Heart right ventricle (tissue), 16 donors: ENCODE measurements around the gene DPEP1. TPM values are rescaled to one million over a fixed set of nuclear protein-coding genes. Genes with fewer than 3 reads are reported as not detected.
A peak's percentile ranks its signal among the peaks of the same experiment; 100 is the strongest.

Experiments
- ATAC-seq, 8 donors: fragments of 200-7000 bp; cut with Tn5 transposase; one replicate each; pipeline ENCODE4 v1.9.1; 2020; ENCODE audit warnings: mild to moderate bottlenecking in 8 of 8, moderate library complexity in 8 of 8, moderate number of reproducible peaks in 1 of 8
- DNase-seq, 2 donors: peaks; one replicate each; pipeline ENCODE4 v3.0.0-alpha.2; 2020
- H3K27ac ChIP-seq, 10 donors: fragments of 200-600 bp; sonication (generic) in 2 of 10; one replicate each; pipeline versions ENCODE4 v1.5.0 to v1.8.0; 2020 to 2022; ENCODE audit warnings: mild to moderate bottlenecking in 3 of 10
- H3K27me3 ChIP-seq, 7 donors: fragments of 200-600 bp; one replicate each; pipeline ENCODE4 v1.8.0; 2021 to 2022; ENCODE audit warnings: mild to moderate bottlenecking in 2 of 7
- H3K36me3 ChIP-seq, 9 donors: fragments of 200-600 bp; sonication (generic) in 1 of 9; one replicate each; pipeline versions ENCODE4 v1.5.0 to v1.8.0; 2020 to 2022; ENCODE audit warnings: mild to moderate bottlenecking in 2 of 9
- H3K4me1 ChIP-seq, 9 donors: fragments of 200-600 bp; sonication (generic) in 1 of 9; one replicate each; pipeline versions ENCODE4 v1.5.0 to v1.8.0; 2020 to 2022; ENCODE audit warnings: mild to moderate bottlenecking in 4 of 9
- H3K4me3 ChIP-seq, 10 donors: fragments of 200-600 bp; sonication (generic) in 2 of 10; one replicate each; pipeline versions ENCODE4 v1.5.0 to v1.8.0; 2020 to 2022; ENCODE audit warnings: mild to moderate bottlenecking in 7 of 10, moderate library complexity in 2 of 10
- H3K9me3 ChIP-seq, 11 donors: fragments of 200-600 bp in 10 of 11; sonication (generic) in 2 of 11; one replicate each; pipeline versions ENCODE4 v1.5.0 to v1.8.0; 2013 to 2022; ENCODE audit warnings: mild to moderate bottlenecking in 2 of 11, control low read depth in 1 of 11, moderate library complexity in 1 of 11
- CTCF ChIP-seq, 9 donors: fragments of 200-600 bp; sonication (generic) in 2 of 9; IDR thresholded peaks; one replicate each; pipeline versions ENCODE4 v1.5.0 to v1.8.0; 2021 to 2022; ENCODE audit warnings: antibody characterized with exemption in 9 of 9, mild to moderate bottlenecking in 5 of 9, moderate library complexity in 1 of 9
- WGBS, 2 donors: extraction: QIAGEN DNeasy Blood & Tissue Kit; methylation state at CpG; one replicate each; pipeline ENCODE4 v1.1.7; 2013; ENCODE audit warnings: inconsistent platforms in 1 of 2; 5-methylcytosine and 5-hydroxymethylcytosine counted together
- intact Hi-C, 10 donors: fragments of 100-400 bp; cut with DNase I; formaldehyde crosslinking; loops; one replicate each; pipeline versions ENCODE4 v1.11.1 to v1.14.2; 2022
- polyA plus RNA-seq, 2 donors: library from polyadenylated mRNA; stranded (reverse); fragments of 200-250 nt; gene quantifications; one replicate each; pipeline ENCODE4 v1.2.3, GENCODE V29; 2013
- total RNA-seq, 10 donors: library from RNA; stranded (reverse); fragmentation: NEBNext Ultra II Directional in 3 of 10; extraction: Animal tissue kit (Norgen Biotek cat#: 25700) in 3 of 10; gene quantifications; one replicate each; pipeline versions ENCODE4 v1.2.1 to v1.2.4, GENCODE V29; 2021 to 2023
- donor health status: Arrhythmogenic right ventricular cardiomyopathy.
- donor health status: ischemic (EF 13 %, LVEDD 7.1; RV severe dilation, severe dysfunction).
- donor health status: healthy with polysubstance abuse.
- donor health status: DM: no; HTN: yes; CAD: no.
- donor health status: DM: no; HTN: no; CAD: no.
- donor health status: ischemic (EF 25% LVEDD 6.9; RV normal size, moderate dysfunction).
- donor health status: ischemic (EF 25% LVEDD 5.7; RV mildly dilated, moderate dysfunction).
- donor health status: healthy.
- donor health status: DM: yes; HTN: yes; CAD: no.
- donor health status: Ischemic cardiomyopathy.
- donor health status: ischemic (EF 35%, LVEDD 5.7; RV mildly dilated, moderate dysfunction).
- donor health status: nonischemic (EF 11% LVEDD 7.7; RV severe dilation, severe dysfunction).
- donor health status: DM: yes; HTN: yes; CAD: no.
- donor health status: PGD.
- donor health status: ischemic (EF 29% LVEDD 5.4; RV normal size, mild dysfunction).
- donor health status: nonischemic (EF 23%, LVEDD 6.1; RV moderate dilation, normal function).

Gene DPEP1
- total and polyA plus RNA-seq, 12 donors, result 0.09 TPM; not detected in 11

GRCh38 chr16:89572485-89573205 lies 40.8 kb upstream of the DPEP1 start:
- Histone ChIP-seq H3K36me3 (no peaks in the 10 kb centered on the region), H3K4me1 (peaks cover 11 to 22% (median 17%) of the 10 kb centered on the region in 9 donors), H3K9me3 (no peaks in the 10 kb centered on the region), H3K27ac (no peak overlapping the region), H3K4me3 (no peak overlapping the region), H3K27me3 (peaks cover 39 to 88% (median 71%) of the 10 kb centered on the region in 7 donors)
- intact Hi-C loops, result loop anchor here in 5 of 10 donors (5.0 to 10.0 kb wide), 3 partner anchors 62 to 72 kb away; no protein-coding TSS in a partner anchor
- 79 to 81% methylated on average over 19 of the region's 19 CpGs for WGBS, 2 donors
- ATAC-seq (no peak), DNase-seq (no peak)
- TF ChIP-seq CTCF (IDR thresholded peaks at IDR 0.05), result no peak

GRCh38 chr16:89573826-89574680 lies 39.4 kb upstream of the DPEP1 start:
- 62 to 69% methylated on average over 28 to 31 of the region's 31 CpGs for WGBS, 2 donors
- H3K36me3 ChIP-seq, result no peaks in the 10 kb centered on the region
- ATAC-seq (peak in 5 of 8 donors; percentile 7 to 29 (median 19)), DNase-seq (no peak)
- no peak for TF ChIP-seq CTCF (IDR thresholded peaks at IDR 0.05)
- H3K4me1 ChIP-seq, result peaks cover 11 to 22% (median 17%) of the 10 kb centered on the region in 9 donors
- H3K4me3 ChIP-seq, result peak overlapping the region in 9 of 10 donors; percentile 14 to 46 (median 36)
- H3K9me3 ChIP-seq, result no peaks in the 10 kb centered on the region
- peaks cover 39 to 76% (median 69%) of the 10 kb centered on the region in 7 donors for H3K27me3 ChIP-seq
- intact Hi-C loops, result loop anchor here in 6 of 10 donors (2.0 to 10.0 kb wide), 4 partner anchors 61 to 71 kb away; no protein-coding TSS in a partner anchor
- no peak overlapping the region for H3K27ac ChIP-seq

GRCh38 chr16:89574681-89575246 lies 38.7 kb upstream of the DPEP1 start:
- 2% methylated on average over 45 to 55 of the region's 55 CpGs for WGBS, 2 donors
- peak; percentile 19 to 80 (median 64) for TF ChIP-seq CTCF (IDR thresholded peaks at IDR 0.05)
- Histone ChIP-seq H3K9me3 (no peaks in the 10 kb centered on the region), H3K27me3 (peaks cover 33 to 69% (median 62%) of the 10 kb centered on the region in 7 donors), H3K4me1 (peaks cover 11 to 22% (median 17%) of the 10 kb centered on the region in 9 donors), H3K4me3 (peak overlapping the region in 9 of 10 donors; percentile 14 to 46 (median 36)), H3K27ac (no peak overlapping the region), H3K36me3 (no peaks in the 10 kb centered on the region)
- DNase-seq, result peak in 1 of 2 donors; percentile 51
- intact Hi-C loops, result loop anchor here in 7 of 10 donors (2.0 to 10.0 kb wide), 4 partner anchors 60 to 70 kb away; no protein-coding TSS in a partner anchor
- peak; percentile 44 to 71 (median 60) for ATAC-seq
